HUDEP-2 (cell line): ENCODE data around the gene NKD1.
"Not testable (repeated sequence)": the region's sequence is repeated elsewhere in the genome, so short reads cannot be mapped to it uniquely, and the experiment has no call there.

Source experiments
- DNase-seq, 76 experiments: peaks; one replicate each; lab custom pipeline; 2025; ENCODE audit not compliant: unreplicated experiment in 76 of 76; lab: John Stamatoyannopoulos, UW

The NKD1 gene

DNA sequence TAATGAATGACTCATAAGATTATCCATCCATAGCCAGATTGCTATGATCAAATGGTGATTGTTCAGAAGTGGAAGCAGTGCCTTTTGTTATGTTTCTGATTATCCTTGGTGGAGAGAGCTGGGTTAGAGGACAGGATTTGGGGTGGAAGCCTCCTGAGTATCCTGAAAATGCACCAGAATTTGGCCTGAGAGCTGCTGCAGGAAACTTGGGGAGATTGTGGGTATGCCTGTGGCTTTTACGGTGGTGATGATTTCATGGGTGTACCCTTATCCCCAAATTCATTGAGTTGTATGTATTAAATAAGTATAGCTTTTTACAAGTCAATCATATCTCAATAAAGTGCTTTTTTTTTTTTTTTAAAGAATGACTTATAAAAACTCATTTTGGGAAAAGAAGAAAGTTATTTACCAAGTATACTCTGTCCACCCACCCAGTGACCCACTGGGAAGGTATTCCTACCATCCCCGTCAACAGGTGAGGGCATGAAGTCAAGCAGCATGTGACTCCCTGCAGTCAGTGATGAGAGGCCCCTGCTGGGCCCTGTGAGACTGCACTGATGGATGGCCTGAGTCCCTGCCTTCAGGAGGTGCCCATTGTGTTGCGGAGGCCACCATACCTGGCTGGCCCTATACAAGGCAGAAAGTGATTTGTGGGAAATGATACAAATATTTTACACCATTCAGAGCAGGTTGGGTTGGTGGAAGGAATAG, 28.4 kb downstream of the NKD1 start:
- DNase-seq: no peak

DNA sequence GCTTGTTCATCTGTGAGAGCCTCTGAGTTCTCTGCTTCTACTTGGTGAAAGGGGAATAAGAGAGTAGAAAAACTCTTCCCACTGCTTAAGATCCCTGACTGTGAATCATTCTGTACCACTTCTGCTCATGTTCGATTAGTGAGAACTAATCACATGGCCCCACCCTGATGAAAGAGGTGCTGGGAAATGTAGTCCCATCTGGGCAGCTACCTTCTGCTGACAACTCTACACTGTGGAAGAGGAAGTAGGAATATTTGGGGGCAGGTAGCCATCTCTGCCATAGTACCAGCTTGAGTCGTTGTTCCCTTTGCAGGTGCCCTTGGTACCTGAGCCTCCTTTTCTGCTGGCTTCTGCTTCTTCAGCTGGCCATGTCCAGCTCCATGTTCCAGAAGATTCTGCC, 29.9 kb downstream of the NKD1 start:
- DNase-seq: no peak

DNA sequence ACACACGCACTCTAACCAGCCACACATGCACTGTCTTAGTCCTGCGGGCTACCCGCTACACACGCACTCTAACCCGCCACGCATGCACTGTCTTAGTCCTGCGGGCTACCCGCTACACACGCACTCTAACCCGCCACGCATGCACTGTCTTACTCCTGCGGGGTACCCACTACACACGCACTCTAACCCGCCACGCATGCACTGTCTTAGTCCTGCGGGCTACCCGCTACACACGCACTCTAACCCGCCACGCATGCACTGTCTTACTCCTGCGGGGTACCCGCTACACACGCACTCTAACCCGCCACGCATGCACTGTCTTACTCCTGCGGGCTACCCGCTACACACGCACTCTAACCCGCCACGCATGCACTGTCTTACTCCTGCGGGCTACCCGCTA, 31.2 kb downstream of the NKD1 start:
- DNase-seq: not testable (repeated sequence)

DNA sequence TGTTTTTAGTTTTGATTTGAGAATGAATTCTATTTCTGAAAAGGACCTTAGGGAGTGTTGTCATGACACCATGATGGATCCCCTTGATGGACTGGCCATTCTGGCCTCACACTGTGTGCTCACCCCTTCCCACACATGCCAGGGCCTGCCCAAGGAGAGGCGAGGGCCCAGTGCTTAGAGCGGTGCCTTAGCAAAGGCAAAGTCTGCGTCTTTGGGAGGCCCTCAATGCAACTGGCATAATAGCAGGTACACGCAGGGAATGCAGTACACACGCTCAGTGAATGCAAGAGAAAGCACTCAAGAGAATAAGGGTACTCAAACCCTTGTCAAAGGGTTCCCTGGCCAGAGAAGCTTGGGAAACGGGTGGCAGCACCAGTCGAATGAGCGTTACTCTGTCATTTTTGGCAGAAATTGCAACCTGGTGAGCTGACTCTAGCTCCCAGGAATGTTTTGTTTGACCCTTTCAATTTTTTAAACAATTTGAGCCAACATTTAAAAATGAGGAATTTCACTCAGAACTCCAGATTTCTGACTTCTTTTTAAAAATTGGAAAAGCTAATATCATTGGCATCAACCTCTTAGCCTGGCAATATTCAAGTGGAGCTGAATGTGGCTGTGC, 32.1 kb downstream of the NKD1 start:
- DNase-seq: no peak

DNA sequence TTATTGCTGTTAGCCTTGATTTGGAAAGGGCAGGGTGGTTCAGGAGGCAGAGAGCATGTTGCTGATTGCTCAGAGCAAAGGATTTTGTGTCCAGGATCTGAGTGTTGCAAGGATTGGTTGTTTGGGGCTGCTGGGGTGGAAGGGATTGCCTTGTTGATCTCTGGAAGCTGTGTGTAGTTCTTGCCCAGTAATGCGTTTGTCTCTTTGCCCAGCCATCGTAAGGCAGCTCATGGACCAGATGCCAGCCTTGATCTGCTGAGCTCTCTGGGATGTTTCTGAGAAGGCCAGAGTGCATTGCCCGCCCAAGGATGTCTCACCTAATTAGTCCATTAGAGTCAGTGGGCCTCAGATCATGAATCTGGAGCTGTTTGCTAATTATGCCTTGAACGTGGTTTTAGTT, 33.6 kb downstream of the NKD1 start:
- DNase-seq: no peak

DNA sequence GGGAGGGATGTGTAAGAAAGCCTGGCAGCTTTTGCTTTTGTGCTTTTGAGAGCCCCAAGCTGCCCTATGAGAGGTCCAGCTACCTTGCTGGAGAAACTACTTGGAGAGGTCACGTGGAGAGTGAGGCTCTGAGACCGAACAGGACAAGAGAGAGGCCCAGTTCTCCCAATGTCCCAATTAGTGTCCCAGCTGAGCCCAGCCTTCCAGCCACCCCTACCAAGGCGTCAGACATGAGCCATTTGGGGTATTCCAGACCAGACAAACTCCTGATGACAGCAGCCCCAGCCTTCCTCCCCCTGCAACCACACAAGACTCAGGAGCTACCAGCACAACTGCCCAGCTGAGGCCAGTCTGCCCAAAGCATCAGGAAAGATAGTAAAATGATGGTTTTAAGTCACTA, 35.0 kb downstream of the NKD1 start:
- DNase-seq: no peak

DNA sequence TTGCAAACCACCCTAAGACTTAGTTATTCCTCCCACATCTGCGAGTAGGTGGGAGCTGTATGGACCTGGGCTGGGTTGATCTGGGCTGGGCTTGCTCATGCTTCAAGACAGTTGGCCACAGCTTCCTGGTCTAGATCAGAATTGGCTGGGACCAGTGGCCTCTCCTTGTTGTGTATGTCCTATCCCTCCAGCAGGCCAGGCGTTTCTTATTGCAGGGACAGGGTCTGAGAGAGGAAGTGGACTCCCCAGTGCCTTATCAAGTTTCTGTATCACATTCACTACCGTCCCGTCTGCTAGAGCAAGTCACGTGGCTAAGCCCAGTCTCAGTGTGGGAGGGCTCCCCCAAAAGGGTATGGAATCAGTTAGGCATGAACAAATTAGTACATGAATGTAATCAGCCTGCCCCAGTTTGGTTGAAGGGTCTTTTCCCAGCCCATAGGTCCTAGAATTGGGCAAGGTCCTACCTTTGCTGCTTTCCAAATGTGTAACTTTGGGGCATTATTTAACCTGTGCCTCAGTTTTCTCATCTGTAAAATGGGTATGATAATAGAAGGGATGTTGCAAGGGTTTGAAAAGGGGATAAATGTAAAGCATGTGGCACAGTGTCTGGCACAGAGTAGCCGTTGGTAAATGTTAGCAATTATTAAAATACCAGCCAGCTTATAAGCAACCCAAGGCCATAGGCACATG, 36.0 kb downstream of the NKD1 start:
- DNase-seq: peak in 10 of 76 experiments; percentile 2 to 22 (median 12)

DNA sequence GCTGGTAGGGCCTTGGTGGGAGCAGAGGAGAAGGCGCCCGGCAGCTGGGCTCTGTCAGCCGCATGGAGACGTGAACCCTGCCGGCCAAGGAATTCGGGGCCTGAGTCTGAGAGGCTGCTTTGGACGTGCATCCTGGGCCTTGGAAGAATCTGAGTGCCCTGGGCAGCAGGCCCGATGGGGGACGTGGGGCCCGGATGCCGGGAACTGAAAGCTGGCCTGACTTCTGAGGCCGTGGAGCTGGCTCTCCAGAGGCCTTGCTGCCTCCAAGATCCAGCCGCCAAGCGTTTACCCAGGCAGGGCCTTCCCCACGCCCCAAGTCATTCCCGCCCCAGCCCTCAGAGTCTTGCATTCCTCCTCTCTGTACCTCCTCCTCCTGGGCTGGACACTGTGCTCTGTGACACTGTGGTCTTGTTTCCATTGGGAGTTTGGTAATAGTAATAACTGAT, 37.2 kb downstream of the NKD1 start:
- no peak for DNase-seq

DNA sequence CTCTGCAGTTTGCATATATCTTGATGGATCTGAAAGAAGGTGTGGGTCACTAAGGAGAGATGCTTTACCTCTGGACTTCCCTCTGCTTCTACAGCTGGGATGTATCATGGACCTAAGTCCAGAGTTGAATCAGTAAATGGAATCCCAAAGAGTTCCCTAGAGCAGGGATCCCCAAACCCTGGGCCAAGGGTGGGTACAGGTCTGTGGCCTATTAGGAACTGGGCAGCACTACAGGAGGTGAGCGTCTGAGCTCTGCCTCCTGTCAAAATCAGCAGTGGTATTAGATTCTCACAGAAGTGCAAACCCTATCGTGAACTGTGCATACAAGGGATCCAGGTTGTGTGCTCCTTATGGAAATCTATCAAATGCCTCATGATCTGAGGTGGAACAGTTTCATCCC, 39.3 kb downstream of the NKD1 start:
- DNase-seq: no peak

DNA sequence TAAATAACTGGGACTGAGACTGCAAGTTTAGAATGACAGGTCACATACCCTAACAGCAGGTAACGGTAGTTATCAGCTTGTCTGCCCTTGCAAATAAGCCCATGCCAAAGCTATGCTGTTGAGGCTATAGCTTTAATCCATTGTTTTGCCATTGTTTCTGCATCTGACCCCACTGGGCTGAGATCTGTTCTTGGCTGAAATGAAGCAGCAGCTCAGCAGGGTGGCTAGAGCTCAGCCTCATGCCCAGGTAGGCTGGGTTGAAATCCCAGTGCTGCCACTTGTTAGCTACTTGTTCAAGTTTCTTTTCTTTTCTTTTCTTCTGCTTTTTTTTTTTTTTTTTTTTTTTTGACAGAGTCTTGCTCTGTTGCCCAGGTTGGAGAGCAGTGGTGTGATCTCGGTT, 40.1 kb downstream of the NKD1 start:
- no peak for DNase-seq

DNA sequence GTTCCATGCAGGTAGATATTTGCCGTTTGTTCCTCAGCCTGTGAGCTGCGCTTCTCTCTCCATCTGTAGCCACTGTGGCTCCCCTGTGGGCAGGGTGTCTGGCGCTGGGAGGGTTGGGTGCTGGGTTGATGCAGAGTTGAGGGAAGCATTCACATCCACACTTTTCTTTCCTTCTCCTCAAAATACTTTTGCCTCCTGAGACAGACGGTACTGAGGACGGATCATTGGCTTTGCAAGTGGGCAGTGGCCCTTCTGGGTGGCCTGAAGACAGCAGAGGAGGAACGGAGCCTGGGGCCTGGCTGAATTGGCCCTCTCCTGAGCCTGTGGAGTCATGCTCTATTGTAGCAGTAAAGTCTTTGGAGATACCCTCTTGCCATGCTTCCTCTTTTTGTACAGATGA, 43.0 kb downstream of the NKD1 start:
- no peak for DNase-seq

DNA sequence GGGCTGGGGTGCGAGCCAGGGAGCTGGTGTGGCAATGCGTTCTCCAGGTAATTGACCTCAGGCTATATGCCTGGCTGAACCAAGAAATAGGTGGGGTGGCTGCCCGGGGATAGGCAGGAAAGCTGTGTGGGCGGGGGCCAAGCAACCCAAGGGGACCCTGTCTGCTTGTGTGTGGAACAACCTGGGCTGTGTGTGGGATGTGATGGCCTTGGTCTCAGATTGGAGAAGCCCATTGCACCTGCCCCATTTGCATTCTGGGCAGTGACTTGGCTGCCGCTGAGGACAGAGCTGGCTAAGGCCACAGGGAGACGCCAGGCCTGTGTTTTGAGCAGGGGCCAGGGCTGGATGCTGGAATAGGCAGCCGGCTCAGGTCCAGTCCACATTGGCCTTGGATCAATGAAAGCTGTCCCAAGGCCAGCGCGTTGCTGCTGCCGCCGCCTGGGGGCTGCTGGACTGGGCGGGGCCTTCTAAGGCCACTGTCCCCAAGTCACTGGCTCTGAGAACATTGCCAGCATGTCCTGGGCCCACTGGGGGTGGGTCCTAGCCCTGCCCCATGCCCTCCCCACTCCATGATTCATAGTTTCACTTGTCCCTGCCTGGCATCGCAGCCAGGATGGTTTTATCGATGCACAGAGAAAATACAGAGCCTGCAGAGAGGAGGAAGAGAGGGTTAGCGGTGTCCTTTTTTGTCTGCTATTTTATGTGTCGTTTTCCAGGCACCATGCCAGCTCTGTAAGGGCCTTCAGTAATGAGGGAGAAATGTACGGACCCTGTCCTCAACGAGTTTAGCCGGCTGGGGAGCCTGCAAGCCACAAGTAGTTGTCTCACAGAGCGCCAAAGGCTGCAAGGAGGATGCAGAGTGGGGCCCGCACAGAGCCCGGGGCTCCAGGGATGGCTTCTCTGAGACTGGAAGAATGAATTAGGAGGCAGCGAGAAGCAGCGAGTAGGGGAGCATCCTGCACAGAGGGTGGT, 43.9 kb downstream of the NKD1 start:
- DNase-seq: no peak

DNA sequence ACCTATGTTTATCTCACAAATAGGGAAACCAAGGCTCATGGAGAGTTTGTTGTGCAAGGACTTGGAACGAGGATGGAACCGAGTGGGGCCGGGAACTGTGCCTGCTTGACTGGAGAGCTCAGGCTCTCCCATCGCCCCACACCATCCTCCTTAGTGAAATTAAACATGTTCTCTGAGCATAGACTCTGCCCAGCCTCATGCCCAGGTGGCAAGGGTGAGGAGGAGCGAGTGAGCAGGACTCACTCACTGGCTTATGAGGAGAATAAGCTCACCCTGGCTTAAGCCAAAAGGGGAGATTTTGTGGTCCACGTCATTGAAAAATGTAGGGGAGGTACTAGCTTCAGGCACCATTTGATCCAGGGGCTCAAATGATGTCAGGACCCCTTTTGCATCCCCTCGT, 44.8 kb downstream of the NKD1 start:
- DNase-seq: no peak

DNA sequence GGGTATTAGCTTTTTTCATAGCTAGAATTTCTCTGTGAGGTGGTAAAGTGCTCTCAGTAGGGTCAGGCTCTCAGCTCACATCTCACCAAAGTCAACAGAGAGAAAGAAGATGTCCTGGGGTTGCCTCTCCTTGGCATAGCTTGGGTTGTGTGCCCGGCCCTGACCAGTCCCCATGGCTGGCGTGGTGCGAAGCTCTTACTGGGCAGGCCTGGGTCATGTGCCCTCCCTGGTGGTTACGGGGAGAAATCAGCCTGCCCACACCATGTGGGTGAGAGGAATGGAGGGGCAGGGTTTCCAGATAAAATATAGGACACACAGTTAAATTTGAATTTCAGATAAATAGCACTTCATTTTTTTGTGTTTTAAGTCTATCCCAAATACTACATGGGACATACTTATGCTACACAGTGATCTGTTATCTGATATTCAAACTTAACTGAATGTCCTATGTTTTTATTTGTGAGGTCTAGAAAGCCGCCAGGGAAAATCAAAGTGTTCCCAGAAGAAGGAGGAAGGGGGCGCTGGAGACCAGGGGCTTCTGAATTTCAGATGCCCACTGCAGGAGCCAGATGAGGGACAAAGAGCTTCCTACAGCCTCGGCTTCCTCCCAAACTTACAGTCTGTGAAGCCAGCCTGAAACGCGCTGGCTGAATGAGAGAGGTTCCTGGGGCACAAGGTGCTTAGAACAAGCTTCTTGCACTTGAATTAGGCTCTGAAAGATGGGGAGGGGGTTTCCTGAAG, 45.4 kb downstream of the NKD1 start:
- no peak for DNase-seq

DNA sequence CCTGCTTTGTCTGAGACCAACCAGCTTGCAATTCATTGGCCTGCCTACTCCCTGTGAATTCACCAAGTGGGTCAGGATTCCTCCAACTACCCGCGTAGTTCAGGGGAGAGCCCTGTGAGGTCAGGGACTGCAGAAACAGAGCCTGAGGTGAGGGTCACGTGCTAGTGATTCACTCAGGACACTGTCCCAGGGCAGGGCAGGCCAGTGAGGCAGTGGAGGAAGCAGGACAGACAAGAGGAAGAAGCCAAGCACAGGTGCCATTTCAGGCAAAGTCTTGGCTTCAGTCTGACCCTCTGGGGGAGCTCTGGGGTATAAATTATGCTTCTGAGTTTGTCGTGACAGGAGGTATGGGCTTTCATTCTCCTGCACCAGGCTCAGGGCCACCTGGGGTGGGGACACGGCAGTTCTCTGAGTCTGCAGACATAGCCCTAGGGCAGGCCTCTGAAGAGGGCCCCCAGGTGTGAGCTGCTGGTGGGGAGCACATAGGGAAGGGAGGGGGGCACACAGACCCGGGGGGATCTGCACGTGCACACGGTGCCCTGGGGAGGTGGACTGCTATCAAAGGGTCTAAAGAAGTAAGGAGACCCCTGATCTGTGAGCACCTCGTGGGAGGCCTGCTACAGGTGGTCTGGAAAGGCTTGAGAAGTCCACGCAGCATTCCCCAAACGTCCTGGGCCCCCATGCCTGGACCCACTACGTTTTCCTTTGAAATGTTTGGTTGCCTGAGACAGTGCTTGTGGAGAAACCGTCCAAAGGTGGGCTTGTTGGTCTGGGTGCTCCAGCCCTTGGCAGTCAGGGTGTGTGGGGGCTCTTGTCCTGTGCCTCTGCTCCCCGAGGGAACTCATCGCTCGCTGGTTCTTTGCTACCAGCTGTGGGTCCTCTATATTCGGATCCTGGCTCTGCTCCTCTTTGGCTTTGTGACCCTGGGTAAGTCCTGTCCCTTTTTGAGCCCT, 46.4 kb downstream of the NKD1 start:
- no peak for DNase-seq

DNA sequence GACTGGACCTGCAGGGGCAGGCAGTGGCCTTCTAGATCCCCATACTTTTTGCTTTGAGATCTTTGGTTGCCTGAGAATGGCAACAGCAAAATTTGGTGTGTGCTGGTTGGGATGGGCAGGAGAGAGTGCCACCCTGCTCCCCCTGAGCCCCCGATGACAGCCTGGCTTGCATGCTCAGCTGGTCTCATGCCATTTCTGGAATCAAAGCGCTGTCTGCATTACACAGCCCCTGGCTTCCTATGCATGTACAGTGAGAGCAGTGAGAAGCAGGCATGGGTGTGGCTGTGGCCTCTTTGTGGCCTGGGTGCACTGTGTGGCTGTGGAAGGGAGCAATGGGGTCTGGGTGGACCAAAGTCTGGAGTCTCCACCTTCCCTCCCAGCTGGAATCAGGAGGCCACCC, 47.7 kb downstream of the NKD1 start:
- no peak for DNase-seq

DNA sequence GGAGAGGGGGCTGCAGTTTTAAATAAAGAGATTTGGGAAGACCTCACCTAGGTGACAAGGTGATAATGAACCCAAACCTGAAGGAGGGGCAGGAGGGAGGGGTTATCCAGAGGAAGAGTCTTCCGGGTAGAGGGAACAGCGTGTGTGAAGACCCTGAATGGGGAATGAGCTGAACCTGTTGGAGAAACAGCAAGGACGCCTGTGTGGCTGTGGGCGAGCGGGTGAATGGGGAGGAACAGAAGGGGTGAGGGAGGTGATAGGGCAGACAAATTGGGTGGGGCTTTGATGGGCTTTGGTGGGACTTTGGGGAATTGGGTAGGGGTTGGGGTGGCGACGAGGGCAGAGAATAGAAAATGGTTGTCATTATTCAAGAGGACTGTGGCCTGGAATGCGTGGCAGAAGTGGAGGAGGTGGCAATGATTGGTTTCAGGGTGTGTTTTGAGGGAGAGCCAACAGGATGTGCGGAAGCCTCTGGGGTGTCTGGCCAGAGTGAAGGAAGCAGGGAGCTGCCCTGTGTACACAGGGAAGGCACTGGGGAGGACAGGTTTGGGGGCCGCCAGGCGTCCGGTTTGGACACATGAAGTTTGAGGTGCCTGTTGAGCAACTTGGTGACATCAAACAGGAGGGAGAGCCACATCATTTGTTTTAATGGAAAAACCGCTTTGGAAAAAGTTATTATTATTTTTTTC, 48.7 kb downstream of the NKD1 start:
- DNase-seq: no peak

DNA sequence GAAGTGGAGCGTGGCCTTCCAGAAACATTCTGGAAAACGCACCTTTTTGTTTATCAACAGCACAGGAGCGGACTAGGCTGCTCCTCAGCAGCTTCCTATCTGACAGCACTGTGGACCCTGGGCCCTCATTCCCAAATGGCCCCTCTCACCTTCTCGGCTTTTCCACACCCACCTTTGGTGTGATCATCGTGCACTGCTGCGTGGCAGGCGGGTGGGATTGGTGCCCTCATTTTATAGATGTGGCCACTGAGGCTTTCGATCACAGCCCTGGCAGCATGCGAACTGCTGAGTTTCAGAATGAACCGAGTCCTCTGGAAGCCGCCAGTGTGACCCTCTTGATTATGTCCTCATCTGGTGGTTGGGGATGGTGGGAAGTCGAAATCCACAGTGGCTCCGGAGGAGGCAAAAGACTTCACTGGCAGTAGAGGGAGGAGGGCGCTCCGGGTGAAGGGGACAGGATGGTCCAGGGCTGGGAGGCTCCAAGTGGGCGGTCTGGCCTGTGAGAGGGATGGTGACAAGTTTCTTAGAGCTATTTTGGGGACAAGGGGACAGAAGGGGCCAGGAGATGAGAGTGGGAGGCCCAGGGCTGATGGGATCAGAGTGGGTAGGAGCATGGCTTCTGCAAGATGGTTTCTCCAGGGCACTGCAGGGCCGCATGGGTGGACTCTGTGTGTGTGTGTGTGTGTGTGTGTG, 49.5 kb downstream of the NKD1 start:
- DNase-seq: no peak
